T1000 (cell line): ENCODE data around the gene NCSTN.
"Not testable (repeated sequence)": the region's sequence is repeated elsewhere in the genome, so short reads cannot be mapped to it uniquely, and the experiment has no call there.

ENCODE experiments used
- DNase-seq: peaks from one replicate; lab custom pipeline; 2025; ENCODE audit warnings: mixed read lengths; lab: John Stamatoyannopoulos, UW

The NCSTN gene

DNA sequence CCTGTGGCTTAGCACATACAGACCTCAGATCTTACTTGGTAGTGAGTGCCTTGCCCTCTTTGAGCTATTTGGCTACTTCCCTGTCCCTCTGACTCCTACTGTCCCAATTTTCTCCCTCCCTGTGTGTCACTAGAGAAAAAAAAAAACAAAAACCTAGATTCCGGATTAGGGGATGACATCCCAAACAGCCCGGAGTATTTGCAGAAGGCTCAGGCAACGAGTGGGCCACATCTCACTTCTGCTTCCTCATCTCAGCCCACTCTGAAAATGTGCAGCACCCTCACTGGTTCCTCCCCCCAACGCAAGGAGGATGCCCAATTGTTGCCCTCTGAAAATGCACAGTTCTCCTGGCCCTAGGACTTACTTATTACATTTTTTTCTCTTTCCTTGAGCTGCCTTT is 28.6 kb downstream of the NCSTN start:
- no peak for DNase-seq

GRCh38 chr1:160373696-160374095 is 30.5 kb downstream of the NCSTN start:
- DNase-seq = no peak

- no peak for DNase-seq
These were observed 31.3 kb downstream of the NCSTN start for GRCh38 chr1:160374306-160375110.

DNA sequence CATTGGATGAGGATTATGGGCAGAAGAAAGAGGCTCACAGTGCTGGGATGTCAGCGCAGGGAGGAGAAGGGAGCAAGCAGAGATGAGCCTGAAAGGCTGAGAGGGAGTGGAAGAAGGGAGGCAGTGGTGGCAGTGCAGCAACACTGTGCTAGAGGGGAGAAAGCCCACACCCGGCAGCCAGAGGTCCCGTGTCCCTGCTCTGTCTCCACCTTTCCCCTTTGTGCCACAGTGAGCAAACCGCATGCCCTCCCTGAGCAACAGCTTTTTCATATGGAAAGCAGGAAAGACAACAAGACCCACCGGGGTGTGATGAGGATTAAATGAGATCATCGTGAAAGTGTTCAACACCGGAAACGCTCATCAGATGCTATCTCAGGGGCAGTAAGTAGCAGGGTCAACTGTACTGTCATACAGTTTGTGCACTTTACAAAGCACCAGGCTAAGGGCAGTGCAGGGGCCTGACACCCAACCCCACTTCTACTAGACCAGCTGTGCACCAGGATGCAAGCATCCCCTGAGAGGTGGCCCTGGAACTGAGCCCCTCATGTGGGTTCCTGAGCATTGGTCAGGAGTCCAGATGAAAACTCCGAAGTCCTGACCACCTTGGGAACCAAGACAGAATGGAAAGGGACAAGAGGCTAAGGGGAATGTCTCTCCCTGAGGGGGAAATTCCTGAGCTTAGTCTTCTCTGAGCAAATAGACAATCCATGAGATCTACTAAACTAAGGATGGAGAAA is 32.8 kb downstream of the NCSTN start:
- no peak for DNase-seq

DNA sequence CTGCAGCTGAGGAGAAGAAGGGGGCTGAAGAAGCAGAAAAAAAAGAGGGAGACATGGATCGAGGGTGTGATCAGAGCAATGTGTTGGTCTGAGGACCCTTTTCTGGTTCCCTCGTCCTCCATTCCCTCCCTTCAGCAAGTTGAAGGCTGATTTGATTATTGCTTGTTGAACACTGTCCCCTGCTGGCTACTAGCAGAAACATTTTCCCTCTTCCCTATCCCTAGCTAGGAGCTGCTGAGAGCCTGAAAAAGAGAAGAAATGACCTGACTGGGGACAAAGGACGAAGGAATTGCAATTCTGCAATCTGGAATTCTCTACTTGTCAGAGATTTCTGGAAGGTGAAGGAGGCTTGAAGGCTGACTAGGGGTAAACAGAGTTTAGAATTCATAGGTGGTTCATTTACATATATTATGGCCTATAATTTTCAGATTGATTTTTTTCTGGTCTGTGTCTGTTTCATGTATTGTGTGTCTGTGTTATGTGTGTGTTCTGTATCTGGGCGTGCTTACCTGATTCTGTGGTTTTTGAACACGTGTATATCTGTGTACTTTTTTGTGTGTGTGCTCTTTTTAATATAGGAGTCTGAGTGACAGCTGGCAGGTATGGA is 33.4 kb downstream of the NCSTN start:
- DNase-seq = no peak

- no peak for DNase-seq
These were observed 34.5 kb downstream of the NCSTN start for GRCh38 chr1:160377585-160378206.

GRCh38 chr1:160384812-160385211 is 41.6 kb downstream of the NCSTN start:
- DNase-seq = not testable (repeated sequence)

- not testable (repeated sequence) for DNase-seq
These were observed 45.2 kb downstream of the NCSTN start for GRCh38 chr1:160388406-160388805.

GRCh38 chr1:160394673-160395072 is 51.5 kb downstream of the NCSTN start:
- no peak for DNase-seq

DNA sequence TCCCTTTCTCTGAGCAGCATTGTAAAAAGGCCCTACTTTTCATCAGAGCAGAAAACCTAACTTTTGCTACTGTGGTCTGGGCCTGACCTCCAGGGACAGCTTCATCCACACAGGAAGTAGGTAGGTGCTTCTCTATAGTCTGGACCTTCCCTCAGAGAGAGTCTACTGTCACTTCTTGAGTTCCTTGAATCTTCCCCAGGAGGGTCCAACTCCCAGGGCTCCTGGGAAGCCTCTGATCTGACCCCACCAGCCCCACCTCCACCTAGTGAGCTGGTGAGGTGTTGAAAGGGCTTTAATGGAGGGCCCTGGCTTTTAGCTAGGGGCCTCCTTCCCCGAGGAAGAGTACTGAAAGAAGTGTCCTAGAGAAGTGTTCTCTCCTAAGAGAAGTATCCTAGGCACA is 54.5 kb downstream of the NCSTN start:
- no peak for DNase-seq

GRCh38 chr1:160398823-160399222 is 55.6 kb downstream of the NCSTN start:
- no peak for DNase-seq

GRCh38 chr1:160399544-160400222 is 56.5 kb downstream of the NCSTN start:
- DNase-seq = no peak

DNA sequence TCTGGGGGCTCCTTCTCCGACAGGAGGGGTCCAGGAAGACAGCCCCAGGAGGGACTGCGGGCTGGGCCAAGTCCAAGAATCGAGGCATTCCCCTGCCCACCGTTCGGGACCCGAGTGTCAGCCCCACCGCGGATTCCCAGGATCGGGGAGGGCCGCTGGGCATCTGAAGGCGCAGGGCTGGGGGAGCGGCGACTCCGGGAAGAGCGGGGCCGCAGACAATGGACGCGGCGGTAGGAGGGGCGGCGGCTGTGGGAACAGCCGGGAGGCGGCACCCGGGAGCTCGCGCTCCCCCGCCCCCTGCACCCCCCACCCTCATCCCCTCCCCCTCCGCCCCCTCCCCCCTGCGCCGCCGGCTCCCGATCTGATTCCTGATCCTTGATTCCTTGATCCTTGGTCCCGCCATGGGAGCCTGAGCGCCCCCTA is 57.1 kb downstream of the NCSTN start, which contains the start of gene VANGL2:
Gene VANGL2, plus strand, starts transcription at position 342 of the 423 bp plus-strand sequence. CDS start 15,274 bp downstream, outside the sequence.
- no peak for DNase-seq

GRCh38 chr1:160400646-160401486 is 57.7 kb downstream of the NCSTN start:
- DNase-seq = no peak

- DNase-seq = no peak
These were observed 58.3 kb downstream of the NCSTN start for GRCh38 chr1:160401487-160401805.

- DNase-seq = no peak
These were observed 59.0 kb downstream of the NCSTN start for GRCh38 chr1:160402001-160402795.

DNA sequence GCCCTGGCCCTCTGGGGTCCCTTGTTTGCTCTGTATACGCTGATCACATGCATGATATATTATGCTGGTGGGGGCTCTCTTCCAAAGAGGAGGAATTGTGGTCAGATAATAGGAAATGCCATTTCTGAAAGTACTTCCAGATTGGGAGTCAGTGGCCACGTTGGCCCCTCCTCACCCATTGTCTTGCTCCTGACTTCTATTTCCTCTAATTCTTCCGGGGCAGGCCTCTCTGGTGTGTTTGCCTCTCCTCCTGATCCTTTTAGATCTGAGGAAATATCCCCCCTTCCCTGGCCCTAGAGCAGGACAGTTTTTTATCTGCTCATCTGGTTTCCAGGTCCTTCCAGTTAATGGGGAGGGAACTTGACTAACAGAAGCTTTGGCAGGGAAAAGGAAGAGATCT is 60.1 kb downstream of the NCSTN start:
- DNase-seq = no peak

DNA sequence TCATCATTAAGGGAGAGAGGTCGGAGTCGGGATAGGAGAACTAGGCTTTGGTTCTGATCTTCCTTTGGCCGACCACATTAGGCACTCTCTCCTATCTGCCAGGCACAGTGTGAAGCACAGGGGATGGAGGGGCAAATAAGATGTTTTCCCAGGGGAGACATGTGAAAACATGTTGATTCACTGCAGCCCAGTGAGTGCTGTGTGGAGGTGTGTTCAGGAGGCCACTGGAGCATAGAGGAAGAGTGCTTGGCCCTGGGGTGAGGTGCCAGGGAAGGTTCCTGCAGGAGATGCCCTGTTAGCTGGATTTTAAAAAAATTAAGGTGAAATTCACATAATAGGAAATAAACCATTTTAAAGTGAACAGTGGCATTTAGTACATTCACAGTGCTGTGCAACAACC is 60.9 kb downstream of the NCSTN start:
- no peak for DNase-seq

DNA sequence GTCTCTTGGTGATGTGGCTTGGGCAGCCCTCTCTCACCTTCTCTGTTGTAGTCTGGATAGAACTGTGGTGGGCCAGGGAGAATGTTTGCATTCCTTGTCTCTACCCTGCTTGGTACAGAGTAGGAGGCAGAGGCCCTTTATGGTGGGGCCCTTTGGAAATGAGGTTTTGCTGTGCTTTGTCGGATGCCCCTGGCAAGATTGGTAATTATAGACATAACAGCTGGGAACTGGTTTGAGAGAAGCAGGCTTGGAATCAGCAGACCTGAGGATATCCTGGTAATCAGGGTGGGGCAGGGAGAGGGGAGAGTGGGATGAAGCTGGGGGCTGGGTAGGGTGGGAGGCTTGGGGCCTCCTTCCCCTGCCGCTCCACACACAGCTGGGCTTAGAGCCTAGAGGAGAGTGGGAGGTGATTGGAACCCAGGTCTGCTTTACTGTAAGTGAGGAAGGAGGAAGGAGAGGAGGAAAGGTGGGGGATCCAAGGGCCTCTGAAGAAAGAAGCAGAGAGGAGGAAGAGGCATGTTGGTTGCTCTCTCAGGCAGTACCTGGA is 62.2 kb downstream of the NCSTN start:
- no peak for DNase-seq
